ENCODE data around the gene DGCR2.
"Not testable (repeated sequence)": the region's sequence is repeated elsewhere in the genome, so short reads cannot be mapped to it uniquely, and the experiment has no call there.

The DGCR2 gene

GRCh38 chr22:19038164-19038546 is 84.1 kb downstream of the DGCR2 start:
- no peak for DNase-seq

GRCh38 chr22:19037282-19038163 is 84.7 kb downstream of the DGCR2 start:
- DNase-seq, result no peak

DNA sequence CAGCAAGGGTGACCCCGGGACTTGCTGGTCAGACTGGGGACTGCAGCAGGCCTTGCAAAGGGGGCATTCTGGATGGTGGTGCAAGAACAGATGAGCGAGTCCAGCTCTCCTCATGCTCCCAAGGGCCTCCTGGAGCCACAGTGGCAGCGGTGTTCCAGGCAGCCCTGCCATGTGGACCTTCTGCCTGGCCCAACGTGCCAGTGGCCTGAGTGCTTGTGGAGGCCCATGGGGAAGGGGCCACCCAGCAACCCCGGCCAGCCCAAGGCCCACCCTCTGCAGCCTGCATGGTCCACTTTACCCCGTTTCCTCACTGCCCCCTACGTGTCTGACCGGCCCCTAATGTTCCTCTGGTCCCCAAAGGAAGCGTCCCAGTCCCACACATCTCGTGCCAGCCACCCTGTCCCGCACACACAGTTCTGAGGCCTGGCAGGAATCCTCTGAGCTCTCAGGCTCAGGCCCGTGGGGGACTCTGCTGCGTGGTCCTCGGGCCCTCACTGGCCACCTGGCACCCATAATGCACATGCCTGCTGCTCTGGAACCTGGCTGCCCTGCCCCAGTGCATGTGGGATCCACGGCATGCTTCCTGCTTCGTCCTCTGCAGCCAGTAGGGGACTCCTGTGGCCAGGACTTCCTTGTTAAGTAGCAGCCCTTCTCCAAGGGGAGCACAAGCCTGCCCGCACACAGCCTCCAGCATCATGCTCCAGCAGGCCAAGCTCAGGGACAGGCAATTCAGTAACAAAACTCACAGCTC is 85.5 kb downstream of the DGCR2 start:
- no peak for DNase-seq

- DNase-seq, result no peak
Observed at GRCh38 chr22:19036229-19036522, 86.0 kb downstream of the DGCR2 start.

GRCh38 chr22:19035474-19036228 is 86.6 kb downstream of the DGCR2 start:
- DNase-seq, result peak; percentile 77

- not testable (repeated sequence) for DNase-seq
Observed at GRCh38 chr22:19035126-19035473, 87.1 kb downstream of the DGCR2 start.

GRCh38 chr22:19034724-19035120 is 87.5 kb downstream of the DGCR2 start:
- DNase-seq, result not testable (repeated sequence)

DNA sequence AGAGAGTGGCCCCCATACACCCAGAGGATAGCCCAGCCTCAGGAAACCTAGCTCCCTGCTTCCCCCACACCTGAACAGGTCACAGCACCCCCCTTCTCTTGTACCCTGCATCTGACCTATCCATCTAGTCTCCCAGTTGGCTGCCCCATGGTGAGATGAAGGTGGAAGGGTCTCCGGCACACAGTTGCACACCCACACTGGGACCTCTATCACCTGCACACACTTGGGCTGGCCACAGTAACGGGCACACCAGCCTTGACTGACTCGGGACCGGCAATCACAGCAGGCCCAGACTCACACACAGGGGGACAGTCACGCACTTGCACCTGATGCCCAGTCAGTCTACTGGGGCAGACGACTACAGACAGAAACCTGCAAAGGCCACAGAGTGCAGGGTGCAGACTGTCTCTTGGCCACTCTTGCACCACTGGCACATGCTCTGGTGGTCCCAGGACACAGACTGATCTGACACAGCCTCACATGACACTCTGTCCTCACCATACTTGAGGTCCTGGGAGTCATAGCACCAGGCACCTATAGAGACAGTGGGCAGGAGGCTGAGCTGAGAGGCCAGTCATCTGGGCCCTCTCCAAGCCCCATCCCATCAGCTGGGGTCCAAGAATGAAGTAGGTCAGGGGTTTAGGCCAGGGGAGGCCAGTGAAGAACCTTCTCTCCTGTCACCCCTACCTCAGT is 88.0 kb downstream of the DGCR2 start:
- DNase-seq, result not testable (repeated sequence)

DNA sequence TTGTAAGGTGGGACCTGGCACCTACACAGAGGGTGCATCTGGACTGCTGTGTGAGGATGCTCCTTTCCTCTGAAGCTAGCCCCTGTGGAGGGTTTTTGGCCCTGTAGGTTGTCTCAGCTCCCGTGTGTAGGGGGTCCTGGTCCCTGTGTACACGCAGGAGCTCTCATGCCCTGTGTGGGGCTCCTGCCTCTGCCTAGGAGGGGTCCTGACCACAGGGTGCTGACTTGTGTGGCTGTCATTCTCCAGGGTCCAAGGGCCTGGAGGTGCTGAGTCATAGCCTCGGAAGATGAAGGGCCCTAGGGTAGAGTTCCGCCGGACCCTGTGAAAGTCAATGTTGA is 88.7 kb downstream of the DGCR2 start:
- DNase-seq, result not testable (repeated sequence)

DNA sequence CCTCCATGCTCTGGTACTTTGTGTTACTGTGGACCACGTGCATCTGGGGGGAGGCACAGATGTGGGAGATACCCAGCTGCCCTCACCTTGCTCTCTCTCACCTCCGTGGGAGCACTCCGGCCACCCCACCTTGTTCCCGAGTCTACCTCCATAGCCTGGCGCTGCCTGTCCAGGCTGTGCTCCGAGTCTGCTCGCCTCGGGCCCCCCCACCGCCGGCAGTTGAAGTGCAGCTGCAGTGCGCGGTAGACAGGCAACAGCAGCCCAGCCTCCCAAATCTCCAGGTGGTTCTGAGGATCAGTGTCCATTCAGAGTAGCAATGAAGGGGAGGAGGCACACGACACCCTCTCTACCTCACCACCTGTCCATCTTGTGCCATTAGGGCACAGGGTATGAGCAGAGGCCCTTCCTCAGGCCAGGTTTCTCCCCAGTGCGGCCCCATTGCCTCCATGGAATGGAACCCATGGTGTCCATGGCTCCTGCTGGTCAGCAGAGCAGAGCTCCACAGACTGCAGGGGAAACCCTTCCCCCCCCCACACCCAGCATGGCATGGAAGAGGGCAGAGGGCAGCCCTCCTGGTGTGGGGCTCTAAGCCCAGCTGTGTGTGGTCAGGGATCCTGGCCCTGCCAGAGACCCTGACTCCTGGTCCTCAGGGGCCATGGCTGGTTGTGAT is 89.2 kb downstream of the DGCR2 start:
- not testable (repeated sequence) for DNase-seq

DNA sequence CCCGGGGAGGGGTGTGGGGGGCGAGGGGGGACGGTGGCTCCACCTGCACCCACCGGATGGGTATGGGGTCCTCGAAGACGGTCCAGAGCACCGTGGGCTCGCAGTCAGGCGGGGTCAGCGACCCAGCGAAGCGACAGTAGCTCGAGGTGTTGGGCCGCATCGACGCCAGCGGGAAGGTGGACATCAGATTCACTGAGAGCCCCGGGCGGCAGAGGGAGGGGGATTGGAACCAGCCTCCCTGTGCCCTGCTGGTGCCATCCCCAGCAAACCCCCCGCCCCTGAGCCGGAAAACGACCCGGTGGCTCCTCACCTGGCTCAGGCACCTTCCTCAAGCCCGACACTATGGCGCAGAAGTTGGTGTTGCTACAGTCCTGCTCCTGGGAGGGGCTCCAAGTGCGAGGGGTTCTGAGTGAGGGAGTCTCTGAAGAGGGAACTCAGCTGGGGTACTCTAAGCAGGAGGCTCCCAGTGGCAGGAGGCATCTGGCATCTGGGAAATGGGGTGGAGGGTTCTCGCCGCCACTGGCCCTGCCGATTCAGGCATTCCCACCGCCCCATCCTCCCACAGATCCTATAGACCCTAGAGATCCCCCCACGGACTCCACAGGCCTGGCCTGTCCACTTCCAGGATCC is 89.9 kb downstream of the DGCR2 start:
- DNase-seq, result not testable (repeated sequence)

- not testable (repeated sequence) for DNase-seq
Observed at GRCh38 chr22:19030889-19031252, 91.3 kb downstream of the DGCR2 start.

GRCh38 chr22:19030226-19030888 is 91.9 kb downstream of the DGCR2 start:
- DNase-seq, result not testable (repeated sequence)

GRCh38 chr22:19029113-19030103 is 92.8 kb downstream of the DGCR2 start:
- DNase-seq, result not testable (repeated sequence)

- not testable (repeated sequence) for DNase-seq
Observed at GRCh38 chr22:19028060-19028455, 94.2 kb downstream of the DGCR2 start.

DNA sequence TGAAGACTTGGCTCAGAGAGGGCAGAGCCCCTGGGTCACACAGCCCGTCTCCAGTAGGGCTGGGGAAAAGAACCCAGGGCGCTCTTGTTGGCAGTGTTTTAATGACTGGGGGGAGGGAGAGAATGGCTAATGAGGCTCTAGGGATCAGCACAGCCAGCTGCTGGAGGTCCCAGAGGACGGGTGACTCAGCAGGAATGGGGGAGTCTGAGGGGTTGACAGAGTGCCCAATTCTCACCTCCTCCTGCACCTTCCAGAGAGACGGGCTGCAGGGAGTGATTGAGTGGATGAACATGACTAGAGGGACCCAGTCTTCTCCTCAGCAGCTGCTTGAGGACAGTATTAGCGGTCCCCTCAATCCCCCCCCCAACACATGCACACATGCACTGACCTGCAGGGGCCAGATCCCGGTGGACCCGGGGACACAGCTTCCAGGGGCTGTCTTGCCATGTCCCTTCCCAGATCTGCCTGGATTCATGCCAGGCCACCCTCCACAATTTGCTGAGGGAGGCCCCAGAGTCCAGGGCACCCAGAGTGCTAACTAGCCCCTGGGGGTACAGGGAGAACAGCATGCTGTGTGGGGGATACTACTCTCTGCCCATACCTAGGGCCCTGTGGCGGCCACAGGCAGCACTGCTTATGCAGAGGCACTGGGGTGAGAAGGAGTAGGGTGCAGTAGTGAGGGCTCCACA is 94.7 kb downstream of the DGCR2 start:
- DNase-seq, result not testable (repeated sequence)

DNA sequence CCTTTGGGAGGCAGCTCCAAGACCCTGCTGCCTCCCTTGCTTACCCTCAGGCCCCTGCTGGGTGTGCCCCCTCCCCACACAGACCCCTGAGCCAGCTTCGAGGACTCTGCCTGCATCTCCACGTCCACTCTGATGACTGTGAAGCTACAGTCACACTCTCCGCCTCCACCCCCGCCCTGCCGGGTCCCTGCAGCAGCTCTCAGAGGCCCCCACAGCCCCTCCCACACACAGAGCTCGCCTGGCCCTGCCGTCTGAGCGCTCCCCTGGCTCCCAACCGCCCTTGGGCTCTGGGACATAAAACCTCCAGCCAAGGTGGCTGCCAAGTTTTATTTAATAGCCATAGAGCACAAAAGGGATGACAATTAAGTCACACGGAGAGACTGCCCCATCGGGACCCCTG is 96.1 kb downstream of the DGCR2 start:
- DNase-seq, result not testable (repeated sequence)

GRCh38 chr22:19024956-19025489 is 97.2 kb downstream of the DGCR2 start:
- DNase-seq, result not testable (repeated sequence)

DNA sequence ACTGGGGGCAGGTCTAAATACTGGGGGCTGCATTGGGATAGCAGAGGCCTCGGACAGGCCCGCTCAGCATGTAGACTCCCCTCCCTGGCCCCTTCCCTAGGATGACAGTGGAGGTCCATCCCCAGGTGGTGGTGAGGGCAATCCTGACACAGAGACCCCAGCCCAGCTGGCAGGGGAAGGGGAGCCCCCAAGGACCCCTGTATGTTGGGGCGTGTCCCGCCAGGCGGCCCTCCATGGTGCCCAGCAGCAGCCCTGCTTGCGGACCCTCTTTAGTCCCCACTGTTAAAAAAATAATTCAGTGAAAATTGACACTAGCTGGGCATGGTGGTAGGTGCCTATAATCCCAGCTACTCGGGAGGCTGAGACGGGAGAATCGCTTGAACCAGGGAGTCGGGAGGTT is 98.3 kb downstream of the DGCR2 start:
- DNase-seq, result not testable (repeated sequence)

All from NCI-H524 treated with DMSO at 0.1 percent for 48 hours (cell line).